ENCODE measurements around the gene PAFAH1B1.

GRCh38 chr17:2609091-2609490 lies 15.6 kb downstream of the PAFAH1B1 start:
- TF ChIP-seq CTCF (IDR thresholded peaks at IDR 0.05) (no peak), USF2 (CRISPR knock-in tag; IDR thresholded peaks at IDR 0.05) (no peak), CREB1 (CRISPR knock-in tag; IDR thresholded peaks at IDR 0.05) (no peak), SOX15 (CRISPR knock-in tag; IDR thresholded peaks at IDR 0.05) (no peak), ATF1 (CRISPR knock-in tag; IDR thresholded peaks at IDR 0.05) (no peak), SP1 (CRISPR knock-in tag; conservative IDR thresholded peaks at IDR 0.05) (no peak), GABPB1 (CRISPR knock-in tag; IDR thresholded peaks at IDR 0.05) (no peak), ZNF512 (CRISPR knock-in tag; IDR thresholded peaks at IDR 0.05; ENCODE audit: borderline replicate concordance) (no peak), E2F5 (CRISPR knock-in tag; IDR thresholded peaks at IDR 0.05) (no peak)

Data from WTC11 (cell line).